Activated CD4-positive, CD25-positive, alpha-beta regulatory T cell treated with anti-CD3 and anti-CD28 coated beads, Interleukin-2, amount 50 U/mL, for 16 hours (primary cell): ENCODE data around the gene NAXD.
"Not testable (repeated sequence)": the region's sequence is repeated elsewhere in the genome, so short reads cannot be mapped to it uniquely, and the experiment has no call there.

Experiments
- DNase-seq: peaks from one replicate; pipeline ENCODE4 v3.0.0-alpha.2; 2020; ENCODE audit warnings: low read depth, low spot score

Gene NAXD

GRCh38 chr13:110643324-110643723 is 28.0 kb downstream of the NAXD start:
- DNase-seq, result no peak

DNA sequence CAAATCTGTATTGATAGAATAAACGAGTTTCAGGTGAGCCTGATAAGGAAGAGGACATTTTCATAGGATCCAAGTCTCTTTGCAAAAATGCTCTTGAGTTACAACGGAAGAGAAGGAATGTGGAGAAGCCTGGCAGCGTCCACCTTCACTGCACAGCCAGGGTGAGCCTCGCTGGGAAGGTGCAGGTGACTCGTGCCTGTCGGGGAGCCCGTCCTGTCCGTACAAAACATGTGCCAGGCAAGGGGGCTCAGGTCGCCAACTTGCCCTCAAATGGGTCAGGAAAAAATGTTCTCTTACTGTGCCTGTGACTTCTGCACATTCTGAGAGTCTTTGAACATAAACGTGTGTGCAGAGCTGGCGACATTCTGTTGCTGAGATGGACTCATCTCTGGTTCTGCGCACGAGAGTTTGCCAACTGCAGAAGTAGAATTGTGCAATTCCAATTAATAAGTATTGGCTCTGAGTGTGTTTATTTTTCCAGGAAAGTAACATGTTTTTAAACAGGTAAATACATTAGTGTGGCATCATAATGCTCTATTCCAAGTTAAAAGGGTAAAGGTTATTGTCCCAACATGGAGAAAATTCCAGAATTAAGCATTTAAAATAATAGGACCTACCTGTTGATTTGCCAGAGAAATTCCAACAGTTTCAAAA is 28.6 kb downstream of the NAXD start:
- no peak for DNase-seq

- DNase-seq, result no peak
Observed at GRCh38 chr13:110644892-110645521, 29.7 kb downstream of the NAXD start.

GRCh38 chr13:110645750-110646149 is 30.4 kb downstream of the NAXD start:
- no peak for DNase-seq

- no peak for DNase-seq
Observed at GRCh38 chr13:110646442-110647364, 31.4 kb downstream of the NAXD start.

GRCh38 chr13:110647365-110647737 is 32.0 kb downstream of the NAXD start:
- DNase-seq, result no peak

DNA sequence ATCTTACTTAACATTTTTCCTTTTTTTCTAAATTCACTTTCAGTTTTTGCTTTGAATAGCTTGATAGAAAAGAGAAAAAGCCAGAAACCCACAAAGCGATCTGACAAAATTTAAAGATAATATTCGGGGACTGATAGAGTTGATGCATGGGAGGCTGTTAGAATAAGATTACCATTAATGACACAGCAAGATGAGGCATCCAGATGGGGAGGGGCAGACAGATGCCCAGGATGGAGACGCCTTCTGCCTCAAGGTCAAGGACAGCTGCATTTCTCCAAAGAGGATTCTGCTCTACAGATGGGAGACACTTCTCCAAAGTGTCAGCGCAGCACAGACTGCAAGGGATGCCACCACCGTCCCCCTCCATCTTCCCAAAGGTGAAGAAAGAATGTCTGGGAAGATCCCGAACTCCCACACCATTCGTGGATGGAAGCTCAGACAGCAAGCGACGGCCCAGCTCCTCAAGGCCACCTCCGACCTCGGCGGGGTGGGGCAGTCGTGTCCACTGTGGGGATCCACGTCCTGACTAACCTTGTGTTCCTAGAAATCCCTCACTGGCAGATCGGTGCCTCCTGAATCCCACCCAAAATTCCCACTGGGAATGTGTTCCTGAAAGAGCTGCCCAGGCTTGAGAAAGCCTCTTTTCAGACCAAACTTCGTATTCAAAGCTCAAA is 32.9 kb downstream of the NAXD start:
- DNase-seq, result no peak

DNA sequence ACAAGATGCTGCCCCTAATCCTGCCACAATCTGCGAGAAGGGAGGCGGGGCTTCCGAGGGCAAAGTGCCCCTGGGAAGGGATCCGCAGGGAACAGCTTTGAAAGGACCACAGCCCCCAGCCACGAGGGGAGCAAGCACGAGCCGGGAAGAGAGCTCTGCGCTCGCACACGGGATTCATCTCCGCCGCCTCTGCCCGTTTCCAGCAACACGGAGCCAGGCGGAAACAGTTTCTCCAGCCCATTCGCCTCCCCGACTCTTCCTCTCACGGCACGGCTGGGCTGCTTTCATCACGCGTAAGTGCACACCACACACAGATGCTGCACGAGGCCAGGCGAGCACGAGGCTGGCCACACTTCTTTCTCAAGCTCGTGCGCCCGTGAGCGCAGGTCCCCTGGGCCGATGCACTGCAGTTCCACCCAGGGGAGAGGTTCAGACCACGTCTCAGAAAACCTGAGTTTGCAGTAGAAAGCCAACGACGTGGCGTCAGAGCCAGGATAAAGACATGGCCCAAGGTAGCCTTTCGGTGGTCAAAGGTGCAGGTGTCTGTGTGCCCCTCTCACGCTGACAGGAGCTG is 33.6 kb downstream of the NAXD start:
- no peak for DNase-seq

GRCh38 chr13:110649551-110649950 is 34.2 kb downstream of the NAXD start:
- no peak for DNase-seq

GRCh38 chr13:110650436-110650835 is 35.1 kb downstream of the NAXD start:
- DNase-seq, result no peak

- DNase-seq, result no peak
Observed at GRCh38 chr13:110651271-110651670, 35.9 kb downstream of the NAXD start.

DNA sequence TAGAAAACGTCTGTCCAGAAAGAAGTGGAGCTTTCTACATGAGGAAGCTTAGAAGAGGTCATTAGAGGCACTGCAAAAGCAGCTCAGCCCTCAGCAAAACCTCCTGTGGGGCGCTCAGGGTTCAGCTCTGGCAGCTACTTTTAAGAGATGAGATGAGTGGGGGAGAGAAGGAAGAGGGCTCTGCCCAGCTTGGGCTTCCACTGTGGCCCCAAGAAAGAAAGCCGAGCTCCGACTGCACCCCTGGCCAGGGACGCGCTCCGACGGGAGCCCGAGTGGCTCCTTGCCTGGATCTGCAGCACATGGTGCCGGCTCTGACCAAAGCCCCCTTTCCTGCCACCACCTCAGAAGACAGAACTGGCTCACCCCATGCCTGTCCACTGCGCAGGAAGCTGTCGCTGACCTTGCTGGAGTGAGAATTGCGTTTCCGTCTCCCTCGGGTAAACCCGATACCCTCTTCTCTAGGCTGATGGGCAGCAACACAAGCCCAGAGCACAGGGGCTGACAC is 36.4 kb downstream of the NAXD start:
- no peak for DNase-seq

DNA sequence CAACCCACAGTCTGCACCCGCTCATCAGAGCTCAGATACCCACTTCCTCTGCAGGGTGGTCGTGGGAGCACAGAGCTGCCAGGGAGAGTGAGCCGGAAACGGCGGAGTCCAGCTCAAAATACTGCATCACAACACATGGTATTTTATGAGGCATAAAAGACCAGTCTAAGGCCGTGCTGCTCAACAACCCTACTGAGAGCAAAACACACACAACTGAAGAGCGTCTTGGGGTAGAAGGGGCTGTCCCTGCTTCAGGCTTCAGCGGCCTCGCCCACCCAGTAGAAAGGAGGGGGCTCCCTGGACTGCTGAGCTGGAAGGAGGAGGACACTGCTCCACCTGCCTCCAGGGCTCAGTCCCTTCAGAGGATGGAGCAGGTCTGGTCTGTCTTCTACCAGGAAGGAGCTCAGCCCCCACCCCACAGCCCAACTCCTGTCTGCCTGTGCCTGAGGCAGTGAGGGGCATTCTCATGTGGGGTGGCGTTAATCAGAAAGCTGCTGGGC is 36.9 kb downstream of the NAXD start:
- DNase-seq, result no peak

GRCh38 chr13:110652764-110653163 is 37.4 kb downstream of the NAXD start:
- no peak for DNase-seq

- DNase-seq, result no peak
Observed at GRCh38 chr13:110653271-110653670, 37.9 kb downstream of the NAXD start.

GRCh38 chr13:110653851-110654250 is 38.5 kb downstream of the NAXD start:
- no peak for DNase-seq

- no peak for DNase-seq
Observed at GRCh38 chr13:110657196-110657595, 41.9 kb downstream of the NAXD start.

DNA sequence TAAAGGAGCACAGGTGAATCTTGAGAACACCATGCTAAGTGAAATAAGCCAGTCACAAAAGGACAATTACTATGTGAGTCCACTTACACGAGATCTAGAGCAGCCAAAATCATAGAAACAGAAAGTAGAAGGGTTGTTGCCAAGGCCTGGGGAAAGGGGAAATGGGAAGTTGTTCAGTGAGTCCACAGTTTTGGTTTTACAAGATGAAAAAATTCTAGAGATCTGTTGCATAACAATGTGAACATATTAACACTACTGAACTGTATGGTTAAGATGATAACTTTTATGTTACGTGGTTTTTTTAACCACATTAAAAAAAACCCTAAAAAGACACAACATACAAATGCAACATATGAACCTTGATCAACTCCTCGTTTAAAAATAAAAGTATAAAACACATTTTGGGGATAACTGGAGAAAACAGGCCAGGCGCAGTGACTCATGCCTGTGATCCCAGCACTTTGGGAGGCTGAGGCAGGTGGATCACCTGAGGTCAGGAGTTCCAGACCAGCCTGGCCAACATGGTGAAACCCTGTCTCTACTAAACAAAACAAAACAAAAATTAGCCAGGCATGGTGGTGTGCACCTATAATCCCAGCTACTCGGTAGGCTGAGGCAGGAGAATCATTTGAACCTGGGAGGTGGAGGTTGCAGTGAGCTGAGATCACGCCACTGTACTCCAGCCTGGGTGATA is 43.0 kb downstream of the NAXD start:
- DNase-seq, result not testable (repeated sequence)

GRCh38 chr13:110661256-110661655 is 45.9 kb downstream of the NAXD start:
- DNase-seq, result no peak

DNA sequence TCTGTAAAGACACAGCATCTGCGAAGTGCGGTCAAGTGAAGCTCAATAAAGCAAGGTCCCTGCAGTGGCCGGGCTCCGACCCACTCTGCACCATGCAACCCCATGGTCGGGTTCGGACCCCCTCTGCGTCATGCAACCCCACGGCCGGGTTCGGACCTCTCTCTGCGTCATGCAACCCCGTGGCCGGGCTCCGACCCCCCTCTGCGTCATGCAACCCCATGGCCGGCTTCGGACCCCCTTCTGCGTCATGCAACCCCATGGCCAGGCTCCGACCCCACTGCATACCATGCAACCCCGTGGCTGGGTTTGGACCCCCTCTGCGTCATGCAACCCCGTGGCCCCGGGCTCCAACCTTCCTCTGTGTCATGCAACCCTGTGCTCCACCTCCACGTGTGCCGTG is 46.7 kb downstream of the NAXD start:
- DNase-seq, result no peak
